GM18873 (cell line): ENCODE measurements around the gene KIF1C.
"Not testable (repeated sequence)": the region's sequence is repeated elsewhere in the genome, so short reads cannot be mapped to it uniquely, and the experiment has no call there.

Experiments
- ATAC-seq: cut with Tn5 transposase; IDR thresholded peaks from one replicate; pipeline ENCODE4 v1.9.1; 2021; ENCODE audit warnings: mild to moderate bottlenecking, moderate library complexity, moderate number of reproducible peaks; ENCODE audit not compliant: unreplicated experiment, low FRiP score

The KIF1C gene

GRCh38 chr17:5042157-5043022, 44.6 kb downstream of the KIF1C start:
- ATAC-seq = no peak

GRCh38 chr17:5043524-5043923, 45.8 kb downstream of the KIF1C start:
- ATAC-seq = no peak

- no peak for ATAC-seq
These were observed 46.9 kb downstream of the KIF1C start for GRCh38 chr17:5044630-5045029.

- ATAC-seq = no peak
These were observed 47.7 kb downstream of the KIF1C start for GRCh38 chr17:5045496-5045895.

GRCh38 chr17:5047446-5047845, 49.7 kb downstream of the KIF1C start:
- ATAC-seq = no peak

GRCh38 chr17:5049314-5049841, 51.6 kb downstream of the KIF1C start:
- no peak for ATAC-seq

GRCh38 chr17:5050278-5050677, 52.5 kb downstream of the KIF1C start:
- ATAC-seq = no peak

- no peak for ATAC-seq
These were observed 57.8 kb downstream of the KIF1C start for GRCh38 chr17:5055543-5055942.

- no peak for ATAC-seq
These were observed 67.5 kb downstream of the KIF1C start for GRCh38 chr17:5065227-5065744.

- ATAC-seq = no peak
These were observed 70.5 kb downstream of the KIF1C start for GRCh38 chr17:5068236-5068635.

GRCh38 chr17:5069724-5070123, 72.0 kb downstream of the KIF1C start:
- ATAC-seq = no peak

GRCh38 chr17:5075472-5075871, 77.7 kb downstream of the KIF1C start:
- ATAC-seq = not testable (repeated sequence)

- ATAC-seq = not testable (repeated sequence)
These were observed 79.5 kb downstream of the KIF1C start for GRCh38 chr17:5077275-5077674.

GRCh38 chr17:5077781-5078105, 80.0 kb downstream of the KIF1C start:
- ATAC-seq = no peak
